HCT116 (cell line): ENCODE data around the gene PSMB5. TPM values are rescaled to one million over a fixed set of nuclear protein-coding genes. Genes with fewer than 3 reads are reported as not detected.
A peak's percentile ranks its signal among the peaks of the same experiment; 100 is the strongest.

Experiments
- ATAC-seq: fragments of 200-7000 bp; cut with Tn5 transposase; 2 replicates; pipeline ENCODE4 v1.9.1; 2020; ENCODE audit warnings: mild to moderate bottlenecking, moderate library complexity
- BruUV-seq: library from RNA; stranded (reverse); fragments of 400-500 nt; replicated peaks from 2 replicates; lab custom pipeline; 2021; lab: Mats Ljungman, UMichigan
- CTCF ChIA-PET: fragments of 300-600 bp; sonication (Branson Sonifier 250); formaldehyde crosslinking; loops from one replicate; lab custom pipeline; 2021; ENCODE audit warnings: antibody characterized with exemption; lab: Charles Lee
- POLR2A ChIA-PET: fragments of 300-600, 350-600 bp; sonication (Branson Sonifier 250); formaldehyde crosslinking; loops from one replicate; lab custom pipeline; 2021; ENCODE audit warnings: antibody characterized with exemption; lab: Charles Lee
- RAD21 ChIA-PET, 2 experiments: fragments of 300-600 bp; sonication (Branson Sonifier 250); formaldehyde crosslinking; loops; one replicate each; lab custom pipeline; 2023; ENCODE audit warnings: low total read pairs in 2 of 2; ENCODE audit not compliant: uncharacterized antibody in 2 of 2, unreplicated experiment in 2 of 2, low non-redundant PET in 1 of 2; lab: Charles Lee
- DNase-seq: peaks from one replicate; pipeline ENCODE4 v3.0.0-alpha.2; 2010; ENCODE audit warnings: low read depth, low spot score
- H2AFZ ChIP-seq: fragments of 200-600 bp; shearing (Covaris generic), sonication (generic); 2 replicates; pipeline ENCODE4 v1.6.1; 2017; ENCODE audit warnings: low read depth, mixed run types, mixed read lengths, antibody characterized with exemption, low read length; ENCODE audit not compliant: poor library complexity, severe bottlenecking
- H3K27ac ChIP-seq: 2 replicates; pipeline ENCODE4 v1.5.1; 2012; ENCODE audit warnings: low read depth, low read length
- H3K27me3 ChIP-seq: fragments of 200-600 bp; sonication (generic); 2 replicates; pipeline ENCODE4 v1.6.1; 2016; ENCODE audit warnings: mixed run types, low read length, mixed read lengths; ENCODE audit not compliant: insufficient read depth
- H3K36me3 ChIP-seq, 2 experiments: fragments of 200-500 bp in 1 of 2; fragments of 200-600 bp in 1 of 2; sonication (Bioruptor generic) in 1 of 2; sonication (generic) in 1 of 2; 2 replicates each; pipeline versions ENCODE4 v1.5.1 to v1.6.1; 2014 to 2016; ENCODE audit warnings: low read length in 2 of 2, inconsistent platforms in 1 of 2, mixed read lengths in 1 of 2, mixed run types in 1 of 2; ENCODE audit not compliant: insufficient read depth in 2 of 2, control insufficient read depth in 1 of 2
- H3K4me1 ChIP-seq, 2 experiments: fragments of 200-600 bp in 1 of 2; sonication (generic) in 1 of 2; 2 replicates each; pipeline versions ENCODE4 v1.5.1 to v1.6.1; 2012 to 2017; ENCODE audit warnings: low read length in 2 of 2, inconsistent platforms in 1 of 2, mild to moderate bottlenecking in 1 of 2, mixed read lengths in 1 of 2, mixed run types in 1 of 2, moderate library complexity in 1 of 2; ENCODE audit not compliant: insufficient read depth in 2 of 2, control insufficient read depth in 1 of 2
- H3K4me2 ChIP-seq: fragments of 200-600 bp; sonication (generic); 2 replicates; pipeline ENCODE4 v1.6.1; 2017; ENCODE audit warnings: mixed run types, low read length, mixed read lengths
- H3K4me3 ChIP-seq, 2 experiments: fragments of 200-600 bp in 1 of 2; sonication (generic) in 1 of 2; replicated peaks in 1 of 2; 2 replicates each; pipeline ENCODE4 v1.5.1; 2011 to 2016; ENCODE audit warnings: low read length in 2 of 2, control low read depth in 1 of 2, low read depth in 1 of 2, mild to moderate bottlenecking in 1 of 2, mixed read lengths in 1 of 2, mixed run types in 1 of 2
- H3K79me2 ChIP-seq: fragments of 200-600 bp; sonication (generic); 2 replicates; pipeline ENCODE4 v1.6.1; 2017; ENCODE audit warnings: mild to moderate bottlenecking, mixed run types, low read length, moderate library complexity, mixed read lengths; ENCODE audit not compliant: insufficient read depth
- H3K9ac ChIP-seq: fragments of 200-600 bp; sonication (generic); 2 replicates; pipeline ENCODE4 v1.6.1; 2016; ENCODE audit warnings: low read length, mixed read lengths
- H3K9me2 ChIP-seq: fragments of 200-600 bp; sonication (generic), shearing (Covaris generic); 2 replicates; pipeline ENCODE4 v1.6.1; 2017; ENCODE audit warnings: mixed run types, mild to moderate bottlenecking, moderate library complexity; ENCODE audit not compliant: insufficient read depth
- H3K9me3 ChIP-seq, 2 experiments: fragments of 200-500 bp in 1 of 2; fragments of 200-600 bp in 1 of 2; sonication (Bioruptor generic) in 1 of 2; sonication (generic) in 1 of 2; 2 replicates each; pipeline ENCODE4 v1.6.1; 2014 to 2017; ENCODE audit warnings: low read length in 2 of 2, mixed read lengths in 2 of 2, inconsistent platforms in 1 of 2, low read depth in 1 of 2, mild to moderate bottlenecking in 1 of 2, mixed run types in 1 of 2, moderate library complexity in 1 of 2; ENCODE audit not compliant: control insufficient read depth in 1 of 2, insufficient read depth in 1 of 2
- H4K20me1 ChIP-seq: fragments of 200-600 bp; sonication (generic), shearing (Covaris generic); 2 replicates; pipeline ENCODE4 v1.6.1; 2017; ENCODE audit warnings: mixed run types, mild to moderate bottlenecking, moderate library complexity; ENCODE audit not compliant: insufficient read depth
- CBX3 ChIP-seq: IDR thresholded peaks from 2 replicates; pipeline ENCODE4 v1.6.1; 2012; ENCODE audit warnings: low read depth
- JUND ChIP-seq: IDR thresholded peaks from 2 replicates; pipeline ENCODE4 v1.6.1; 2012
- POLR2A ChIP-seq: IDR thresholded peaks from 2 replicates; pipeline ENCODE4 v1.7.0; 2011; ENCODE audit warnings: borderline replicate concordance; ENCODE audit not compliant: insufficient read depth, insufficient read length; ENCODE audit errors: extremely low read depth
- POLR2AphosphoS5 ChIP-seq: IDR thresholded peaks from 2 replicates; pipeline ENCODE4 v1.6.1; 2011; ENCODE audit warnings: mild to moderate bottlenecking, low read depth, low read length, moderate library complexity
- YY1 ChIP-seq: IDR thresholded peaks from 2 replicates; pipeline ENCODE4 v1.6.1; 2011; ENCODE audit warnings: low read length, low read depth, moderate library complexity, mild to moderate bottlenecking; ENCODE audit not compliant: insufficient replicate concordance; ENCODE audit errors: extremely low read depth
- intact Hi-C: fragments of 100-400 bp; cut with micrococcal nuclease; formaldehyde crosslinking; loops from 2 replicates; pipeline ENCODE4 v1.10.0; 2022
- total RNA-seq: library from RNA; stranded (reverse); gene quantifications from one replicate; pipeline ENCODE4 v1.2.1, GENCODE V29; 2021; ENCODE audit not compliant: unreplicated experiment
- TF ChIP-seq, protein P1 (sequence below): IDR thresholded peaks from 2 replicates; pipeline ENCODE4 v1.6.1; 2012; ENCODE audit warnings: low read depth

PSMB5 gene
- total RNA-seq, 1 experiment from 2014 or later = 212 TPM

DNA sequence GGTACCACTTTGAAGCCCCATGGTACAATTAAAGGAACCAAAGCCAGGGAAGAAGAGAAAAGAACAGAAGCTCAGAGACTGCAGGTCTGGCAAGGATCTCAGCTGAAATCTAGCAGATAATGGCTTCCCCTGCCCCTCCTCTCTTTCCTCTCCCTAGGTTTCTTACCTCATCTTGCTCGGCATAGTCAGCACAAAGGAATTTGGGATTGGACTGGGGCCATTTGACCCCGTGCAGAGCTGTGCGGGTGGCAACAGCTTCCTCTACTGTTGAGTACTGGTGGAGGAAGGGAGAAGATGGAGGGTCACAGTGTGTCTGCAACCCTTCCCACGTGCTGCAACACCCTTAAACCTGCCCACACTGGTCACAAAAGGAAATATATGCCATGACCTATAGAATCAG, 27.3 kb upstream of the PSMB5 start:
- Histone ChIP-seq H3K9ac (peak overlapping the region; percentile 21), H3K9me2 (no peaks in the 10 kb centered on the region), H3K79me2 (peaks cover 28% of the 10 kb centered on the region), H3K27me3 (no peaks in the 10 kb centered on the region), H2AFZ (no peak overlapping the region), H3K27ac (peak overlapping the region; percentile 50), H3K4me1 (peaks cover 15 to 35% of the 10 kb centered on the region in 2 experiments; a peak in 3 of 4 replicates), H3K36me3 (peaks cover 54 to 63% of the 10 kb centered on the region in 2 experiments), H3K4me3 (peak overlapping the region in 1 of 2 experiments; percentile 19; a peak in 2 of 4 replicates), H3K9me3 (no peaks in the 10 kb centered on the region), H4K20me1 (no peaks in the 10 kb centered on the region), H3K4me2 (peak overlapping the region; percentile 58)
- POLR2A ChIA-PET = interaction anchor here (0.6 to 2.0 kb wide), 5 partner anchors 9 to 210 kb away, joined by 3 to 9 read pairs (median 3); partner anchors contain the start of genes ACIN1, AJUBA and C14orf119
- RAD21 ChIA-PET = interaction anchor here in 1 of 2 experiments (0.8 kb wide), 1 partner anchor 79 kb away, joined by 3 read pairs; the partner anchor contains the start of gene AJUBA
- CTCF ChIA-PET = interaction anchor here (0.9 to 9.9 kb wide), 7 partner anchors 9 to 318 kb away, joined by 3 to 175 read pairs (median 6); partner anchors contain the start of gene AJUBA
- no TSS peak for BruUV-seq
- TF ChIP-seq JUND (peak; percentile 68), POLR2A (no peak), CBX3 (no peak; the same call in 1 of the 2 replicates), YY1 (peak; percentile 77), POLR2AphosphoS5 (peak; percentile 49)
- TF ChIP-seq, protein P1, sequence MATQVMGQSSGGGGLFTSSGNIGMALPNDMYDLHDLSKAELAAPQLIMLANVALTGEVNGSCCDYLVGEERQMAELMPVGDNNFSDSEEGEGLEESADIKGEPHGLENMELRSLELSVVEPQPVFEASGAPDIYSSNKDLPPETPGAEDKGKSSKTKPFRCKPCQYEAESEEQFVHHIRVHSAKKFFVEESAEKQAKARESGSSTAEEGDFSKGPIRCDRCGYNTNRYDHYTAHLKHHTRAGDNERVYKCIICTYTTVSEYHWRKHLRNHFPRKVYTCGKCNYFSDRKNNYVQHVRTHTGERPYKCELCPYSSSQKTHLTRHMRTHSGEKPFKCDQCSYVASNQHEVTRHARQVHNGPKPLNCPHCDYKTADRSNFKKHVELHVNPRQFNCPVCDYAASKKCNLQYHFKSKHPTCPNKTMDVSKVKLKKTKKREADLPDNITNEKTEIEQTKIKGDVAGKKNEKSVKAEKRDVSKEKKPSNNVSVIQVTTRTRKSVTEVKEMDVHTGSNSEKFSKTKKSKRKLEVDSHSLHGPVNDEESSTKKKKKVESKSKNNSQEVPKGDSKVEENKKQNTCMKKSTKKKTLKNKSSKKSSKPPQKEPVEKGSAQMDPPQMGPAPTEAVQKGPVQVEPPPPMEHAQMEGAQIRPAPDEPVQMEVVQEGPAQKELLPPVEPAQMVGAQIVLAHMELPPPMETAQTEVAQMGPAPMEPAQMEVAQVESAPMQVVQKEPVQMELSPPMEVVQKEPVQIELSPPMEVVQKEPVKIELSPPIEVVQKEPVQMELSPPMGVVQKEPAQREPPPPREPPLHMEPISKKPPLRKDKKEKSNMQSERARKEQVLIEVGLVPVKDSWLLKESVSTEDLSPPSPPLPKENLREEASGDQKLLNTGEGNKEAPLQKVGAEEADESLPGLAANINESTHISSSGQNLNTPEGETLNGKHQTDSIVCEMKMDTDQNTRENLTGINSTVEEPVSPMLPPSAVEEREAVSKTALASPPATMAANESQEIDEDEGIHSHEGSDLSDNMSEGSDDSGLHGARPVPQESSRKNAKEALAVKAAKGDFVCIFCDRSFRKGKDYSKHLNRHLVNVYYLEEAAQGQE = no peak
- ATAC-seq = peak; percentile 43
- intact Hi-C loops = no loop called here
- peak; percentile 60 for DNase-seq
